B cell (primary cell): ENCODE results near the gene FOLR1. TPM values are rescaled to one million over a fixed set of nuclear protein-coding genes. Genes with fewer than 3 reads are reported as not detected.
"Not testable (repeated sequence)": the region's sequence is repeated elsewhere in the genome, so short reads cannot be mapped to it uniquely, and the experiment has no call there.

Experiments used
- ATAC-seq: fragments of 200-7000 bp; cut with Tn5 transposase; one replicate; pipeline ENCODE4 v1.10.0; 2021; ENCODE audit warnings: low read depth, mild to moderate bottlenecking, moderate number of reproducible peaks, moderate library complexity
- CTCF ChIA-PET: fragments of 350-600 bp; sonication (Branson Sonifier 250); formaldehyde crosslinking; loops from one replicate; lab custom pipeline; 2021; ENCODE audit warnings: antibody characterized with exemption, inconsistent platforms; lab: Charles Lee
- POLR2A ChIA-PET: fragments of 350-600 bp; sonication (Branson Sonifier 250); formaldehyde crosslinking; loops from one replicate; lab custom pipeline; 2021; ENCODE audit warnings: antibody characterized with exemption; lab: Charles Lee
- DNase-seq: peaks from one replicate; pipeline ENCODE4 v3.0.0; 2013
- H2AFZ ChIP-seq: 2 replicates; pipeline ENCODE4 v1.6.1; 2012; ENCODE audit warnings: mild to moderate bottlenecking, low read depth, low read length; ENCODE audit not compliant: insufficient read depth, poor library complexity, severe bottlenecking
- H3K27ac ChIP-seq, 2 donors: 1 replicate in 1 of 2; 2 replicates in 1 of 2; pipeline ENCODE4 v1.5.1; 2012 to 2013; ENCODE audit warnings: low read length in 2 of 2, mild to moderate bottlenecking in 2 of 2, moderate library complexity in 1 of 2
- H3K27me3 ChIP-seq, 4 experiments: fragments of 200-600 bp in 1 of 4; sonication (generic) in 1 of 4; replicated peaks in 1 of 4; 1 replicate in 2 of 4; 2 replicates in 2 of 4; pipeline versions ENCODE4 v1.6.1 to v1.7.0; 2013 to 2016; ENCODE audit warnings: low read length in 3 of 4, mild to moderate bottlenecking in 2 of 4, mixed read lengths in 1 of 4, moderate library complexity in 1 of 4; ENCODE audit not compliant: insufficient read depth in 4 of 4, control insufficient read depth in 3 of 4; ENCODE audit errors: control extremely low read depth in 1 of 4
- H3K36me3 ChIP-seq, 2 experiments: replicated peaks in 1 of 2; 1 replicate in 1 of 2; 2 replicates in 1 of 2; pipeline versions ENCODE4 v1.6.1 to v1.7.1; 2013; ENCODE audit warnings: low read length in 1 of 2; ENCODE audit not compliant: insufficient read depth in 2 of 2, control insufficient read depth in 1 of 2; ENCODE audit errors: control extremely low read depth in 1 of 2, extremely low read depth in 1 of 2
- H3K4me1 ChIP-seq, 2 donors: fragments of 200-600 bp in 1 of 2; sonication (generic) in 1 of 2; 1 replicate in 1 of 2; 2 replicates in 1 of 2; pipeline versions ENCODE4 v1.5.1 to v1.6.1; 2013 to 2017; ENCODE audit warnings: low read length in 2 of 2; ENCODE audit not compliant: control insufficient read depth in 2 of 2, insufficient read depth in 2 of 2
- H3K4me2 ChIP-seq: replicated peaks from 2 replicates; pipeline ENCODE3; 2012; ENCODE audit warnings: mild to moderate bottlenecking, low read depth, low read length; ENCODE audit not compliant: poor library complexity, severe bottlenecking
- H3K4me3 ChIP-seq, 5 experiments: fragments of 200-600 bp in 1 of 5; sonication (generic) in 1 of 5; 1 replicate in 3 of 5; 2 replicates in 2 of 5; pipeline versions ENCODE4 v1.5.1 to v1.7.0; 2011 to 2016; ENCODE audit warnings: low read length in 4 of 5, mild to moderate bottlenecking in 4 of 5, low read depth in 2 of 5, control low read depth in 1 of 5, moderate library complexity in 1 of 5; ENCODE audit not compliant: insufficient read depth in 1 of 5; ENCODE audit errors: control extremely low read depth in 1 of 5, extremely low read depth in 1 of 5
- H3K79me2 ChIP-seq: fragments of 200-600 bp; sonication (generic); one replicate; pipeline ENCODE4 v1.6.0; 2016; ENCODE audit warnings: low read length; ENCODE audit not compliant: control insufficient read depth, insufficient read depth
- H3K9ac ChIP-seq: fragments of 200-600 bp; sonication (generic); 2 replicates; pipeline ENCODE4 v1.6.1; 2017; ENCODE audit warnings: mild to moderate bottlenecking, low read length, moderate library complexity
- H3K9me3 ChIP-seq, 3 donors: one replicate each; pipeline versions ENCODE4 v1.6.1 to v1.7.1; 2013; ENCODE audit warnings: low read length in 2 of 3; ENCODE audit not compliant: control insufficient read depth in 2 of 3, insufficient read depth in 1 of 3; ENCODE audit errors: control extremely low read depth in 1 of 3
- H4K20me1 ChIP-seq: 2 replicates; pipeline ENCODE4 v1.6.0; 2012; ENCODE audit warnings: mild to moderate bottlenecking, low read length; ENCODE audit not compliant: insufficient read depth, control insufficient read depth, poor library complexity, severe bottlenecking
- H3K27ac Mint-ChIP-seq: one replicate; pipeline ENCODE4 v1.8.0; 2021; ENCODE audit warnings: mixed read lengths
- H3K27me3 Mint-ChIP-seq: one replicate; pipeline ENCODE4 v1.8.0; 2021; ENCODE audit warnings: mixed read lengths
- H3K4me1 Mint-ChIP-seq: one replicate; pipeline ENCODE4 v1.8.0; 2021; ENCODE audit warnings: mixed read lengths
- H3K4me3 Mint-ChIP-seq: one replicate; pipeline ENCODE4 v1.8.0; 2021; ENCODE audit warnings: mixed read lengths
- H3K9me3 Mint-ChIP-seq: one replicate; pipeline ENCODE4 v1.8.0; 2022; ENCODE audit warnings: mixed read lengths; ENCODE audit not compliant: insufficient read depth
- EZH2 ChIP-seq: IDR thresholded peaks from 2 replicates; pipeline ENCODE4 v1.6.1; 2012; ENCODE audit warnings: borderline replicate concordance, low read depth, mild to moderate bottlenecking, moderate library complexity, low read length; ENCODE audit not compliant: insufficient read depth, poor library complexity, severe bottlenecking
- WGBS: methylation state at CpG from one replicate; pipeline ENCODE4 v1.1.5; 2013; ENCODE audit warnings: missing lambda C conversion rate; ENCODE audit not compliant: insufficient coverage; 5-methylcytosine and 5-hydroxymethylcytosine counted together
- intact Hi-C: fragments of 100-400 bp; cut with micrococcal nuclease; formaldehyde crosslinking; loops from one replicate; pipeline ENCODE4 v1.10.0; 2022
- polyA plus RNA-seq: library from polyadenylated mRNA; depleted of rRNA; stranded (reverse); fragments of >200 nt; gene quantifications from 2 replicates; pipeline ENCODE4 v1.2.3, GENCODE V29; 2012
- total RNA-seq, 2 donors: library from RNA; stranded (reverse); fragments of 120-200 nt in 1 of 2; gene quantifications; 1 replicate in 1 of 2; 2 replicates in 1 of 2; pipeline versions ENCODE4 v1.2.3 to v1.2.4, GENCODE V29; 2013 to 2022
- TF ChIP-seq, protein P1 (sequence below): fragments of 200-600 bp; IDR thresholded peaks from one replicate; pipeline ENCODE4 v1.8.0; 2022; ENCODE audit warnings: antibody characterized with exemption, mild to moderate bottlenecking

The FOLR1 gene
- total and polyA plus RNA-seq, 2 donors (not counting 1 experiment from before 2014, with no cell fraction given), result not detected

DNA sequence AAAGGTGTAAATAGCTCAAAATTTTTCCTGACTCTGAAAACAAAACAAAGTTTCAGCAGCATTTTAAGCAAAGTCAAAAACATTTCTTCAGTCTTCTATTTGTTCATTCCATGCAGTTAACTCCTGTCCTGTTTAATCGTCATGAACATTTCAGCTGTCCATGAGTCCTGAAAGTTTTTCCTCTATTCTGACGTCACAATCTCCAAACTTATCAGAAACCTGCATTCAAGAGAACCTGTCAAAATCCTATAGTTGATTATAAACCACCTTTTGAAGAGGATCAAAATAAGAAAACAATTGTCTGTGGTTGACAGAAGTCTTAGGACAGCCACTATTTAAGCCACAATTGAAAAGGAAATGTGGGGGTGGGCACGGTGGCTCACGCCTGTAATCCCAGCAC, 41.1 kb upstream of the FOLR1 start:
- H3K4me3 Mint-ChIP-seq, result no peak overlapping the region
- CTCF ChIA-PET, result no interaction called here
- ATAC-seq (no peak), DNase-seq (no peak)
- Histone ChIP-seq H2AFZ (no peak overlapping the region), H3K4me1 (no peaks in the 10 kb centered on the region), H3K36me3 (no peaks in the 10 kb centered on the region), H3K79me2 (no peaks in the 10 kb centered on the region), H3K4me3 (no peak overlapping the region), H3K27ac (no peak overlapping the region), H4K20me1 (no peaks in the 10 kb centered on the region), H3K27me3 (peaks cover 0 to 3% (median 1%) of the 10 kb centered on the region in 4 experiments), H3K9me3 (no peaks in the 10 kb centered on the region), H3K4me2 (no peak overlapping the region), H3K9ac (no peak overlapping the region)
- no peak for TF ChIP-seq EZH2
- TF ChIP-seq, protein P1, sequence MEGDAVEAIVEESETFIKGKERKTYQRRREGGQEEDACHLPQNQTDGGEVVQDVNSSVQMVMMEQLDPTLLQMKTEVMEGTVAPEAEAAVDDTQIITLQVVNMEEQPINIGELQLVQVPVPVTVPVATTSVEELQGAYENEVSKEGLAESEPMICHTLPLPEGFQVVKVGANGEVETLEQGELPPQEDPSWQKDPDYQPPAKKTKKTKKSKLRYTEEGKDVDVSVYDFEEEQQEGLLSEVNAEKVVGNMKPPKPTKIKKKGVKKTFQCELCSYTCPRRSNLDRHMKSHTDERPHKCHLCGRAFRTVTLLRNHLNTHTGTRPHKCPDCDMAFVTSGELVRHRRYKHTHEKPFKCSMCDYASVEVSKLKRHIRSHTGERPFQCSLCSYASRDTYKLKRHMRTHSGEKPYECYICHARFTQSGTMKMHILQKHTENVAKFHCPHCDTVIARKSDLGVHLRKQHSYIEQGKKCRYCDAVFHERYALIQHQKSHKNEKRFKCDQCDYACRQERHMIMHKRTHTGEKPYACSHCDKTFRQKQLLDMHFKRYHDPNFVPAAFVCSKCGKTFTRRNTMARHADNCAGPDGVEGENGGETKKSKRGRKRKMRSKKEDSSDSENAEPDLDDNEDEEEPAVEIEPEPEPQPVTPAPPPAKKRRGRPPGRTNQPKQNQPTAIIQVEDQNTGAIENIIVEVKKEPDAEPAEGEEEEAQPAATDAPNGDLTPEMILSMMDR, result no peak
- WGBS, result 63% methylated on average over 3 of the region's 4 CpGs
- H3K27me3 Mint-ChIP-seq, result no peaks in the 10 kb centered on the region
- no peaks in the 10 kb centered on the region for H3K4me1 Mint-ChIP-seq
- no peak overlapping the region for H3K27ac Mint-ChIP-seq
- POLR2A ChIA-PET, result no interaction called here
- no peaks in the 10 kb centered on the region for H3K9me3 Mint-ChIP-seq
- intact Hi-C loops, result no loop called here

DNA sequence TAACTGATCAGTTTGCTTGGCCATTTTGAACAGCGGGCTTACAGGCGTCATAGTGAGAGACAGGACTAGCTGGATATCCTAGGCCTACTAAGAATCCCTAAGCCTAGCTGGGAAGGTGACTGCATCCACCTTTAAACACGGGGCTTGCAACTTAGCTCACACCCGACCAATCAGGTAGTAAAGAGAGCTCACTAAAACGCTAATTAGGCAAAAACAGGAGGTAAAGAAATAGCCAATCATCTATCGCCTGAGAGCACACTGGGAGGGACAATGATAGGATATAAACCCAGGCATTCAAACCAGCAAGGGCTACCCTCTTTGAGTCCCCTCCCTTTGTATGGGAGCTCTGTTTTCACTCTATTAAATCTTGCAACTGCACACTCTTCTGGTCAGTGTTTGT, 38.1 kb upstream of the FOLR1 start:
- H3K9me3 ChIP-seq, H3K36me3 ChIP-seq, H3K27me3 Mint-ChIP-seq, H3K27ac Mint-ChIP-seq, H3K27ac ChIP-seq, ATAC-seq, H3K79me2 ChIP-seq, H3K27me3 ChIP-seq, H3K9ac ChIP-seq, DNase-seq, H3K4me1 Mint-ChIP-seq, POLR2A ChIA-PET, H4K20me1 ChIP-seq, H3K4me3 ChIP-seq, intact Hi-C loops, H3K9me3 Mint-ChIP-seq, H2AFZ ChIP-seq, H3K4me1 ChIP-seq, H3K4me2 ChIP-seq, H3K4me3 Mint-ChIP-seq: not testable (repeated sequence)
- 94% methylated on average over 2 of the region's 6 CpGs for WGBS
- CTCF ChIA-PET, result interaction anchor here (4.3 kb wide), 1 partner anchor 10 kb away, joined by 24 read pairs; no protein-coding TSS in a partner anchor
